Measurements from ENCODE around the gene IPO9.

IPO9 gene

GRCh38 chr1:201925301-201925567 lies 96.3 kb downstream of the IPO9 start:
- Histone ChIP-seq H2AFZ (ENCODE audit: low read length, unreplicated experiment) (no peak overlapping the region), H3K4me1 (ENCODE audit: control insufficient read depth, insufficient read depth, low read length, unreplicated experiment) (no peaks in the 10 kb centered on the region), H3K4me3 (ENCODE audit: low read depth, low read length) (no peak overlapping the region), H3K79me2 (ENCODE audit: control insufficient read depth, insufficient read depth, low read length, unreplicated experiment) (no peaks in the 10 kb centered on the region), H3K36me3 (ENCODE audit: insufficient read depth, low read length) (no peaks in the 10 kb centered on the region), H3K27ac (ENCODE audit: low read depth, low read length) (no peak overlapping the region), H3K27me3 (ENCODE audit: insufficient read depth, low read length) (no peaks in the 10 kb centered on the region)

- H3K36me3 ChIP-seq (ENCODE audit: insufficient read depth, low read length), result no peaks in the 10 kb centered on the region
- H3K4me3 ChIP-seq (ENCODE audit: low read depth, low read length), result no peak overlapping the region
- no peak overlapping the region for H3K27ac ChIP-seq (ENCODE audit: low read depth, low read length)
- H3K27me3 ChIP-seq (ENCODE audit: insufficient read depth, low read length), result no peaks in the 10 kb centered on the region
- no peak overlapping the region for H2AFZ ChIP-seq (ENCODE audit: low read length, unreplicated experiment)
- no peaks in the 10 kb centered on the region for H3K4me1 ChIP-seq (ENCODE audit: control insufficient read depth, insufficient read depth, low read length, unreplicated experiment)
- H3K79me2 ChIP-seq (ENCODE audit: control insufficient read depth, insufficient read depth, low read length, unreplicated experiment), result no peaks in the 10 kb centered on the region
Measured at GRCh38 chr1:201925981-201926645, 97.2 kb downstream of the IPO9 start.

- Histone ChIP-seq H3K4me3 (ENCODE audit: low read depth, low read length) (no peak overlapping the region), H3K79me2 (ENCODE audit: control insufficient read depth, insufficient read depth, low read length, unreplicated experiment) (no peaks in the 10 kb centered on the region), H3K36me3 (ENCODE audit: insufficient read depth, low read length) (no peaks in the 10 kb centered on the region), H3K27me3 (ENCODE audit: insufficient read depth, low read length) (no peaks in the 10 kb centered on the region), H2AFZ (ENCODE audit: low read length, unreplicated experiment) (no peak overlapping the region), H3K27ac (ENCODE audit: low read depth, low read length) (no peak overlapping the region), H3K4me1 (ENCODE audit: control insufficient read depth, insufficient read depth, low read length, unreplicated experiment) (no peaks in the 10 kb centered on the region)
Measured at GRCh38 chr1:201928266-201928665, 99.3 kb downstream of the IPO9 start.

- Histone ChIP-seq H3K4me1 (ENCODE audit: control insufficient read depth, insufficient read depth, low read length, unreplicated experiment) (peaks cover 10% of the 10 kb centered on the region), H3K79me2 (ENCODE audit: control insufficient read depth, insufficient read depth, low read length, unreplicated experiment) (no peaks in the 10 kb centered on the region), H3K27ac (ENCODE audit: low read depth, low read length) (no peak overlapping the region), H3K36me3 (ENCODE audit: insufficient read depth, low read length) (no peaks in the 10 kb centered on the region), H3K4me3 (ENCODE audit: low read depth, low read length) (no peak overlapping the region), H2AFZ (ENCODE audit: low read length, unreplicated experiment) (no peak overlapping the region), H3K27me3 (ENCODE audit: insufficient read depth, low read length) (no peaks in the 10 kb centered on the region)
Measured at GRCh38 chr1:201930137-201930536, 101.2 kb downstream of the IPO9 start.

DNA sequence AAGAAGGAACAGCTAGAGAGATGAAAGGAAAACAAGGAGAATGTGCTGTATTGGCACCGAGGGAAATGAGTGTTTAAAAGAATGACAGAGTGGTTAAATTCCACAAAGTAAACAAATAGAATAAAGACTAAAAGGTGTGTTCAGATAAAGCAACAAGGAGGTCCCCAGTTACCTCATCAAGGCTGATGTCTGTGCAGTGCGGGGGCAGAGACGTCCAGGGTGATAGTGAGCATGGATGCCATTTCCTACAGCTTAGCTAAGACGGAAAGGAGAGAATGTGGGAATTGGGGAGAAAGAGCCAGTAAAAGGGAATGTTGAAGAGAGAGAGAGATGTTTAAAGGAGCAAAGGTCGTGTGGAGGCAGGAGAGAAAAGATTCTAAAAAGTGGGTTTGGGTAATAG lies 101.8 kb downstream of the IPO9 start:
- no peak overlapping the region for H2AFZ ChIP-seq (ENCODE audit: low read length, unreplicated experiment)
- peaks cover 10% of the 10 kb centered on the region for H3K4me1 ChIP-seq (ENCODE audit: control insufficient read depth, insufficient read depth, low read length, unreplicated experiment)
- no peaks in the 10 kb centered on the region for H3K27me3 ChIP-seq (ENCODE audit: insufficient read depth, low read length)

More for the DNA sequence above, 101.8 kb downstream of the IPO9 start:
- Histone ChIP-seq H3K79me2 (ENCODE audit: control insufficient read depth, insufficient read depth, low read length, unreplicated experiment) (no peaks in the 10 kb centered on the region), H3K4me3 (ENCODE audit: low read depth, low read length) (no peak overlapping the region), H3K36me3 (ENCODE audit: insufficient read depth, low read length) (no peaks in the 10 kb centered on the region), H3K27ac (ENCODE audit: low read depth, low read length) (no peak overlapping the region)

All from ACC112 (cell line).